Ammon's horn (tissue), 1 donor: ENCODE measurements around the gene WDR38.

Source experiments
- DNase-seq: peaks from one replicate; pipeline ENCODE4 v3.0.0-alpha.2; 2016; ENCODE audit warnings: low spot score

Gene WDR38

DNA sequence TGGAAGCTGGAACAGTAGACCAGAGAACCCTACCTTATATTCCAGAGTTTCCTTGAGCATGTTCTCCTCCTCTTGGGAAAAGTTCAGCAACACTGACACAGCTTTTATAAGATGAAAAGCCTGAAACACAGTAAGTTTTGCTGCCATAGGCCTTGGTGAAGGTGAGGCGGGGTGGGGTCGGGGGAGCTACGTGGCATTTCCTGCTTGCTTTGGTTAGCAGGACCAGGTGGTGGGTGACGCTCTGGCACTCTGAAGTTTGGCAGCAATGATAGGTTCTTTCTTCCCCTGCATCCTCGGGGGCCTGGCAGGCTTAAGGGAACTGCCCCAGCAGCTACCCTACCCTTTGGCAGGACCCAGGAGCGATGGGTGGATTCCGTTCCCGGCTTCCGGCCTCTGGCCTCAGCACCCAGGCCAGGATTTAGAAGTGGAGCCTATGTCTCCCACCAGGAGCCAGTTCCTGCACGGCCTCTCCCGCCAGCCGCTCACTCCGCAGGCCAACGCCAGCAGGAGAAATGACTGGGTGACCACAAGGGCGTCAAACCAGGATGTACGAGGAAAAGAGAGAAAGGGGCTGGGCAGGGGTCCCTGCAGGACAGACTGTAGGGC, 28.0 kb downstream of the WDR38 start:
- DNase-seq = no peak

- DNase-seq = no peak
These were observed 29.0 kb downstream of the WDR38 start for GRCh38 chr9:124882231-124882630.

GRCh38 chr9:124884376-124884775, 31.1 kb downstream of the WDR38 start:
- DNase-seq = no peak

DNA sequence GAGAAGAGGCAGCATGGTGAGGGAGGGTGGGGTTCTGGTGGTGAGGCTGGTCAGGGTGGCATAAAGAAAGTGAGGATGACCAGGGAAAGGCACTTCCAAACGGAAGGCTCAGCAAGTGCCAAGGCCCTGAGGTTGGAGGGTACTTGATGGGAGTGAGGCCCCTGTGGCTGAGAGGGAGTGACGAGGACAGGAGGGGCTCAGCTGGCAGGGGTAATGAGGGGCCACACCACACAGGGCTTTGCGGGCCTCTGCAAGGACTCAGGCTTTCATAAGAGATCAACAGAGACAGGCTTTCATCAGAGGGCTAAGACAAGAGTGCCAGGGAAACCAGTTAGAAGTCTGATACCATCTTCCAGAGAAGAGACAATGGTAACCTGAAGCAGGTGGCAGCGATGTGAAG, 32.3 kb downstream of the WDR38 start:
- DNase-seq = no peak

GRCh38 chr9:124886461-124886860, 33.2 kb downstream of the WDR38 start:
- no peak for DNase-seq

DNA sequence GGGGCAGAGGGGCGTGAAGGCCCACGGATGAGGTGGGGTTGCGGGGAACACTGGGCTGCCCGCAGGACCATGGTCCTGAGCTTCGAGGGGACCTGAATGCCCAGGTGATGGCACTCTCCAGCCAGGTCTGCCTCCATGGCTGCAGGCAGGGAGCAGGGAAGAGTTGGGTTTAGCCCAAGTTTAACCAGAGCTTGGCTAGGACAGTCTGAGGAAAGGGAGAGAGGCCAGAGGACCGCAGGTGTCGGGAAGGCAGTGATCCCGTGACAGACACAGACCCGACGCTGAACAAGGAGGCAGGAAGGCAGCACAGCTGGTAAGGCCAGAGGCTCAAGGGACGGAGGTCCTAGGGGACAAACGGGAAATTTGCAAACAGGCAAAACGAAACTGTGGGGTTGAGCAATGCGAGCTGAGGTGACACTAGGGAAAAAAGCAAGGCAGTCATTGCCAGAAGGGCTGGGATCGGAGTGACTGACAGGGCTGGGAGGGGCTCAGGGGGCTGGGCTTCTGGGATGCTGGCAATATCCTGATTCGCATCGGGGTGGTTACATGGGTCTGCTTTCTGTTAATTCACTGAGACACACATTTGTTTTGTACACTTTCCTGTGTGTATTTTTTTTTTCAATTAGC, 33.7 kb downstream of the WDR38 start:
- no peak for DNase-seq

DNA sequence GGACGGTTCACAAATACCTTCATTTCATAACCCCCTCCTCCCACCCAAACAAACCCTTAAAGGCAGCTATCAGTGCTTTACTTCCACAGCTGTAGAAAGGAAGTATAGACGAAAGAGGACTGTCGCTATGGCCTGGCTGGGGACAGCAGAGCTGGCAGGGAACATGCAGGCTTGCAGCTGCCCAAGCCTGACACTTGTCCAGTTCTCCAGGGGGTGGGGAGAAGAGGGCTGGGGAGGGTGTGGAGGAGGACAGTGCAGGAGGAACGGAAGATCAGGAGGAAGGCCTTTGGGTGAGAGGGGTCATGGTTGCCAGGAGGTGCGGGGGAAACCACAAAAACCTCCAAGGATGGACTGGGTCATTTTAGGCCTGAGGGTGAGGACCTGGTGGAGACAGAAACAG, 34.6 kb downstream of the WDR38 start:
- DNase-seq = no peak

GRCh38 chr9:124889006-124889405, 35.7 kb downstream of the WDR38 start:
- DNase-seq = no peak

GRCh38 chr9:124890179-124890578, 36.9 kb downstream of the WDR38 start:
- no peak for DNase-seq

- DNase-seq = no peak
These were observed 40.9 kb downstream of the WDR38 start for GRCh38 chr9:124894035-124894740.

GRCh38 chr9:124894741-124895170, 41.5 kb downstream of the WDR38 start:
- peak; percentile 71 for DNase-seq

- no peak for DNase-seq
These were observed 44.6 kb downstream of the WDR38 start for GRCh38 chr9:124897570-124898460.

- DNase-seq = no peak
These were observed 46.6 kb downstream of the WDR38 start for GRCh38 chr9:124899845-124900244.

GRCh38 chr9:124906966-124907365, 53.7 kb downstream of the WDR38 start:
- DNase-seq = no peak
